NCI-H187 treated with DMSO at 0.1 percent for 48 hours (cell line): ENCODE data around the gene CADPS.

Experiments
- DNase-seq: peaks from one replicate; lab custom pipeline; 2025; lab: John Stamatoyannopoulos, UW

Gene CADPS

GRCh38 chr3:62688050-62688449 lies 187.2 kb downstream of the CADPS start:
- DNase-seq: no peak

GRCh38 chr3:62686503-62687294 lies 188.5 kb downstream of the CADPS start:
- DNase-seq: no peak

DNA sequence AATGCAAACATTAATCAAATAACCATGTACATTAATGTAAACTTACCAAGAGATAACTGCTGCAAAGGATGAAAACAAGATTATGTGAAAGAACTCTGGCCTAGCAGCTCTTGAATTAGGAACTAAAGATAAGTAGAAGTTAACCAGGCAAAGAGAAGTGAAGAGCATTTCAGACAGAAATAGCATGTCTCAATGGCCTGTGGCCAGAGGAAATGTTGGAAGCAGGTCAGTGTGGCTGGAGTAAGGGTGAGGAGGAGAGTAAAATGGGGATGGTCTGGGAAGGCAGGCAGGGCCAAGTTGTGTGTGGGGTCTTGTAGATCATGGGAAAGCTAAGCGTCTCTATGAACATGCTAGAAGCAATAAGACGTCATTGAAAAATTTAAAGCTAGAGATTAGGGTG lies 192.4 kb downstream of the CADPS start:
- no peak for DNase-seq

DNA sequence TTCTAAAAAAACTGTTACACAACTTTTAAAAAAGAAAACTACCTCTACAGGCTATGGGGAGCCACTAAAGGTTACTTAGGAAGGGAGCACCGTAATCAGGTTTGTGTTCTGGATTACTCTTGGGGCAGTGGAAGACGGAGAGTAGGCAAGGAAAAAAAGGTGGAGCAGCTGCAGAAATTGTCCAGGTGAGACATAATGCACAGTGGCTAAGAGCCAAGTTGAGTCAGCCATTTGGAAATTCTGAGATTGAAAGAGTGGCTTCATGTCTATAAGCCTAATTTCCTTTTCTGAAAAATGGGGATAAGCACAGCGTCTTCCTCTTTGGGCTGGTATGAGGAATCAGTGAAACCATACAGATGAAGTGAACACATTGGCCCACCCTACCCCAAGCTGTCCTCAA lies 195.2 kb downstream of the CADPS start:
- DNase-seq: no peak

DNA sequence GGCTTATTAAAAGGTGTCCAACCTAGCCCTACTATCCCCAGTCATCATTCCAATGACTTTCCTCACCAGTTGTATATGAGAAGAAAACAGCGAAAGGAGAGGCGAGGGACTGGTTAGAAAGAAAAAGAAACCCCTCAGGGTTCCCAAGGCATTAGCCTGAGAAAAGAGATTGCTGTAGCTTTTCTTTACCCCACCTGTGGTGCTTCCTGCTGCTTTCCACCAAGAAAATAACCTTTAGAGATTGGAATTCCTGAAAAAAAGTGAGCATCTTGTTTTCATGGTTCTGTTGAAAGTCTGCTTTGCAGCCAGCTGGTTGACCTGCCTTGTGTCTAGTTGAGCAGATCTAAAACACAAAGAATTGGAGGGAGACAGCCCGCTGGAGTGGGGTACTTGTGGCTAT lies 196.4 kb downstream of the CADPS start:
- no peak for DNase-seq

GRCh38 chr3:62677926-62678325 lies 197.3 kb downstream of the CADPS start:
- no peak for DNase-seq

- no peak for DNase-seq
Measured at GRCh38 chr3:62676689-62677271, 198.4 kb downstream of the CADPS start.

DNA sequence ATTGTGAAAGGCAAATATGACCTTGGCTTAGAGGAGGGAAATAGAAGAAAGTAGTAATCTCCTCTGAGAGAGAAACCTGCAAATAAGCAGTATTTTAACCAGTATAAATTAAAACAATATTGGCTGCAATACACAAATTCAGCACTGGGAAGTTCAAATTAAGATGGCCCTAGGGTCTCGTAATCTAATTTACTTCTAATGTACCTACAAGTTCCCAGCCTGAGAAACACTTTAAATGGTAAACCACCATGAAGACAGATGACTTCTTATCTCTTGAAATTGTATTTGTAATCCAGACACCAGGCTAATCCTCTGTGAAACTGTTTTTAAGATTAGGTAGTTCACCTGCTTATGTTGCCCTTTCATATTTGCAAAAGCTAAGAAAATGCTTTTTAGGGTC lies 199.7 kb downstream of the CADPS start:
- DNase-seq: no peak

- DNase-seq: no peak
Measured at GRCh38 chr3:62672988-62673313, 202.3 kb downstream of the CADPS start.

DNA sequence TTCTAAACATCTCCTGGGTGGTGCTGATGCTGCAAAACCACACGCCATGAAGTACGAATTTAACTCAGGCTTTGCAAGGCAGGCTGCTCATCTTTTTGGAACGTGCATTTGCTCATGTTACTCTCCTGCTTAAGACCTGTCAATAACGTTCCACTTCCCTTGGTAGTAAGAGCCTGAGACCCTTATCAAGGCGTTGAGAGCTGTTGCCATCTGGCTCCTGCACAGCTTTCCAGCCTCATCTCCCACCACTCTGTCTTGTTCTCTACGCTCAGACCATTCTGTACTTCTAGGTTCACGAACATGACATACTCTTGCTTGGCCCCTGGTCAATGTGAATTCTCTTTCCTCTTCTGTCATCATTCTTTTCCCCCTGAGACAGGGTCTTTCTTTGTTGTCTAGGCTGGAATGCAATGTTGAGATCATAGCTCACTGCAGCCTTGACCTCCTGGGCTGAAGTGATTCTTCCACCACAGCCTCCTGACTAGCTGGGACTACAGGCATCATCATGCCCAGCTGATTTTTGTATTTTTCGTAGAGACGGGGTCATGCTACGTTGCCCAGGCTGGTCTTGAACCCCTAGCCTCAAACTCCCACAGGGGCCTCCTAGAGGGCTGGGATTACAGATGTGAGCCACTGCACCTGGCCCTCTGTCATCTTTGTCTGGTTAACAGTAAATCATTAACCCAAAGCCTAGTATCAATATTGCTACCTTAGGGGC lies 202.8 kb downstream of the CADPS start:
- no peak for DNase-seq

- DNase-seq: no peak
Measured at GRCh38 chr3:62670351-62670750, 204.9 kb downstream of the CADPS start.

DNA sequence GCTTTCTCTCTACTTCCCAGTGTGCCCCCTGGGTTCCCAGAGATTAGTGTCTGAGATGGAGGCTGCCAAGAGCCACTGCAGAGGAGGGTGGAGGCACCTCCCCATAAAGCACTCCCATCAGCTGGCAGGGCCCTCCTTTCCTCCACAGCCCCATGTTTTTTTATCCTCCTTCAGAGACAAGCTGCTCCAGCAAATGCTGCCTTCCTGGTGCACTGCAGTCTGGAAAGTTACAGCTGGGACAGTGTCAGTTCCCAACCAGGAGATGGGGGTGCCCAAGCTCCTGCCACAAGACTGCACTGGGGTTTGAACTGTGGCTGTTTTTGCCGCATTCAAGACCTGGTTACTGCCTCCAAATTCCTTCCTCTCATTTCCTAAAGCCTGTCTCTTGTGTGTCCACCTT lies 206.1 kb downstream of the CADPS start:
- no peak for DNase-seq

GRCh38 chr3:62667714-62668113 lies 207.5 kb downstream of the CADPS start:
- DNase-seq: no peak

- no peak for DNase-seq
Measured at GRCh38 chr3:62665627-62666437, 209.4 kb downstream of the CADPS start.

- DNase-seq: no peak
Measured at GRCh38 chr3:62662677-62663076, 212.5 kb downstream of the CADPS start.

GRCh38 chr3:62659660-62660059 lies 215.6 kb downstream of the CADPS start:
- DNase-seq: no peak

- DNase-seq: no peak
Measured at GRCh38 chr3:62655691-62656063, 219.5 kb downstream of the CADPS start.

GRCh38 chr3:62655056-62655690 lies 220.0 kb downstream of the CADPS start:
- DNase-seq: no peak

DNA sequence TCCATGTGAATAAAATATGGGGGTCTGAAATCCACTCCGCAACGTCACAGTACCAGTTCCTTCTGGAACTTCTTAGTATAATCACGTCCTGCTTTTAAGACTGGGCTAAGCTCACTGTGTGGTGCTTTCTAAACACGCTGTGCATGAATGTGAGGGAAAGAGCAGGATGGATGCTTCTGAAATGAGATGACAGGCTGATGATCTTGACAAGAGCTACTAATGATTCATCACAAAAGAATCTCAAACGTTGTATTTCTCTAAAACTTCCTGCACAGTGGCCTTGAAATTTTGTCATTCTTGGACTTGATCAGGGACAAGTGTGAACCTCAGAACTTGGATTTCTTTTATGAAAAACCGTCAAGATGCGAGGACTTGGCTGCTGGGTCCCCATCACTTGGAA lies 221.4 kb downstream of the CADPS start:
- no peak for DNase-seq

GRCh38 chr3:62647711-62648110 lies 227.5 kb downstream of the CADPS start:
- no peak for DNase-seq

DNA sequence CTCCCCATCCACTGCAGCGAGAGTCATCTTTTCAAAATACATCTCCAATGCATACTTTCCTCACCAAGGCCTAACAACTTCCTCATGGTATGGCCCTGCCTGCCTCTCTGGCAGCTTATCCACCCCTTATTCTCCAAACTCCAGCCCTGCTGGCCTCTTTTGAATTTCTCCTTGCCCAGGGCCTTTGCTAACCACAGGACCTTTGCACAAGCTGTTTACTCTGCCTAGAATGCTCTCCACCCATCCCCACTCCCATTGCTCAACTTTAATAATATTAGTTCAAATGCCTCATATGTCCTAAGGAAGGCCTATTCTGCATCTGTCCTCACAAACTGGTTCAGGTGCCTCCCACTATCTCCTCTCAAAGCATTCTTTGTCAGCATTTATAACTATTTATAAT lies 230.7 kb downstream of the CADPS start:
- no peak for DNase-seq

DNA sequence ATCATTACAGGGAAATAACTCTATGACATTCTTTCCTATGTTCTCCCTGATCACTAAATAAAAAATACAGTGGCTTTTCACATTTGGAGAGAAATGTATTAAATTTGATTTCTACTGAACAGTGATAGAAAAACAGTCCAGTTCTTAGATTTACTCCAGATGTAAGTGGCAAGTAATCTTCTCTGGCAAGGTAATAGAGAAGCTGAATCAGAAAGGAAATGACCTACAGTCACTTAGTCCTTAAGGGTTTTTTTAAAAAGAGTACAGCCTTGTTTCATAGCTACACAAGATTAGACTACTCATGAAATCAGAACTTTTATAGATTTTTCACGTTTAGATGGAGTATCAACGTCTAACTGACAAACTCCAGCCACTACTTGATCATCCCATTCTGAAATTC lies 236.9 kb downstream of the CADPS start:
- DNase-seq: no peak
